NCI-H446 (cell line): Measurements from ENCODE around the gene SHROOM2.
"Not testable (repeated sequence)": the region's sequence is repeated elsewhere in the genome, so short reads cannot be mapped to it uniquely, and the experiment has no call there.

Source experiments
- DNase-seq, 2 experiments: peaks; one replicate each; lab custom pipeline; 2025; lab: John Stamatoyannopoulos, UW

Gene SHROOM2, protein sequence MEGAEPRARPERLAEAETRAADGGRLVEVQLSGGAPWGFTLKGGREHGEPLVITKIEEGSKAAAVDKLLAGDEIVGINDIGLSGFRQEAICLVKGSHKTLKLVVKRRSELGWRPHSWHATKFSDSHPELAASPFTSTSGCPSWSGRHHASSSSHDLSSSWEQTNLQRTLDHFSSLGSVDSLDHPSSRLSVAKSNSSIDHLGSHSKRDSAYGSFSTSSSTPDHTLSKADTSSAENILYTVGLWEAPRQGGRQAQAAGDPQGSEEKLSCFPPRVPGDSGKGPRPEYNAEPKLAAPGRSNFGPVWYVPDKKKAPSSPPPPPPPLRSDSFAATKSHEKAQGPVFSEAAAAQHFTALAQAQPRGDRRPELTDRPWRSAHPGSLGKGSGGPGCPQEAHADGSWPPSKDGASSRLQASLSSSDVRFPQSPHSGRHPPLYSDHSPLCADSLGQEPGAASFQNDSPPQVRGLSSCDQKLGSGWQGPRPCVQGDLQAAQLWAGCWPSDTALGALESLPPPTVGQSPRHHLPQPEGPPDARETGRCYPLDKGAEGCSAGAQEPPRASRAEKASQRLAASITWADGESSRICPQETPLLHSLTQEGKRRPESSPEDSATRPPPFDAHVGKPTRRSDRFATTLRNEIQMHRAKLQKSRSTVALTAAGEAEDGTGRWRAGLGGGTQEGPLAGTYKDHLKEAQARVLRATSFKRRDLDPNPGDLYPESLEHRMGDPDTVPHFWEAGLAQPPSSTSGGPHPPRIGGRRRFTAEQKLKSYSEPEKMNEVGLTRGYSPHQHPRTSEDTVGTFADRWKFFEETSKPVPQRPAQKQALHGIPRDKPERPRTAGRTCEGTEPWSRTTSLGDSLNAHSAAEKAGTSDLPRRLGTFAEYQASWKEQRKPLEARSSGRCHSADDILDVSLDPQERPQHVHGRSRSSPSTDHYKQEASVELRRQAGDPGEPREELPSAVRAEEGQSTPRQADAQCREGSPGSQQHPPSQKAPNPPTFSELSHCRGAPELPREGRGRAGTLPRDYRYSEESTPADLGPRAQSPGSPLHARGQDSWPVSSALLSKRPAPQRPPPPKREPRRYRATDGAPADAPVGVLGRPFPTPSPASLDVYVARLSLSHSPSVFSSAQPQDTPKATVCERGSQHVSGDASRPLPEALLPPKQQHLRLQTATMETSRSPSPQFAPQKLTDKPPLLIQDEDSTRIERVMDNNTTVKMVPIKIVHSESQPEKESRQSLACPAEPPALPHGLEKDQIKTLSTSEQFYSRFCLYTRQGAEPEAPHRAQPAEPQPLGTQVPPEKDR (N-terminal part only)

DNA sequence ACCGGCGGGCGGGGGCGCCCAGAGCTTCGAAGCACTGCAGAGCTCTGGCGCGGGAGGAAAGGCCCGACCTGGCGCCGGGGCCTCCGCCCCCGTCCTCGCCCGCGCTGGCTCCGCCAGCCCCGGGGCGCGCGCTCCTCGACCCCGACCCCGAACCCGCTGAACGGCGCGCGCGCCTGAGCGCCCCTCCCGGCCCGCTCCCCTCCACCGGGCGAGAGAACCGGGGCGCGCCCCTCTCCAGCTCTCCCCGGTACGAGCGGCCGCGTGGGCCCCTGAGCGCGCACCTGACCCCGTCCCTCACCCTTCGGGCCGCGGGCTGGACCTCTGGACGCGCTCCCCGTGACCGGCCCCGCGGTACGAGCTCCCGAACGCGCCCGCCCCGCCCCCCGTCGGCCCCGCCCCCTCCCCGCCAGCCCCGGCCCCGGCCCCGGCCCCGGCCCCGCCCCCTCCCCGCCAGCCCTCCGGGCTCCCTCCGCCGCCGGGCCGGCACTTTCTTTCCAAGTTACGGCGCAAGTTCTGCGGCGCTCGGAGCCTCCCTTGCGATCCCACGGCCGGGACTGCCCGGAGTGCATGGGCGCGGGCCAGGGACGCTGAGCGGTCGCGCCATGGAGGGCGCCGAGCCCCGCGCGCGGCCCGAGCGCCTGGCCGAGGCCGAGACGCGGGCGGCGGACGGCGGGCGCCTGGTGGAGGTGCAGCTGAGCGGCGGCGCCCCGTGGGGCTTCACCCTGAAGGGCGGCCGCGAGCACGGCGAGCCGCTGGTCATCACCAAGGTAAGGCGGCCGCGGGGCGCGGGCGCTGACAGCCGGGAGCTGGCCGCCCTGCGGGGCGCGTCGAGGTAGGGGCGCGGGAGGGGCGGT lies at the start of gene SHROOM2:
SHROOM2 (plus strand) TSS at position 486 of the 854 bp plus-strand sequence; CDS start at position 603, 117 bp downstream.
- no peak for DNase-seq

DNA sequence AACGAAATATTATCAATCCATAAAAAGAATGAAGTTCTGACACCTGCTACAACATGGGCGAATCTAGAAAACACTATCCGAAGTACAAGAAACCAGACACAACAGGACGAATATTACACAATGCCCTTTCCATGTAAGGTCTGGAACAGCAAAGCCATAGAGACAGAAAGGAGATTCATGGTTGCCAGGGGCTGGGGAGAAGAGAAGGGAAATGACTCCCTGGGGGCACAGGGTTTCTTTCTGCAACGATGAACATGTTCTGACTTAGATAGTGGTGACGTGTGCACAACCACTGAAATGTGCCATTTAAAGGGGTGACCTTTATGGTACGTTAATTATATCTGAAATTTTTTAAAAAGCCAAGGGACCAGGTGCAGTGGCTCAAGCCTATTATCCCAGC lies 48.9 kb upstream of the SHROOM2 start:
- no peak for DNase-seq

DNA sequence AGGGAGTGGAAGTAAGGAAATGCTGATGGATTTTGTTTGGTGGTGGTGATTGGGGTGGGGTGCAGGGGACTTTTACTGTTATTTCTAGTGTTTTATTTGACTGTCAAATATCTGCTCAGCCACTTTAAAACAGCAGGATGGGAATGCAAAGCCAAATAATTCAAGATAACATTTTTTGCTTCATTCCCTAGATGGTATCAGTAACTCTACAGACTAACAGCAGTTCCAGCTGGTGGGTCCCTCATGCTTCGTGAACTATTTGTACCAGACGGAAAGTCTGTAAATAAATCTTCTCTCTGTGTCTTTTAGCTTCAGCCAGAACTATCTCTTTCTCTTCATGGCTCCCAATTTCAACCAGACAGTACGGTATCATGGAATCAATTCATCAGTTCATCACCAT lies 48.1 kb upstream of the SHROOM2 start:
- no peak for DNase-seq

DNA sequence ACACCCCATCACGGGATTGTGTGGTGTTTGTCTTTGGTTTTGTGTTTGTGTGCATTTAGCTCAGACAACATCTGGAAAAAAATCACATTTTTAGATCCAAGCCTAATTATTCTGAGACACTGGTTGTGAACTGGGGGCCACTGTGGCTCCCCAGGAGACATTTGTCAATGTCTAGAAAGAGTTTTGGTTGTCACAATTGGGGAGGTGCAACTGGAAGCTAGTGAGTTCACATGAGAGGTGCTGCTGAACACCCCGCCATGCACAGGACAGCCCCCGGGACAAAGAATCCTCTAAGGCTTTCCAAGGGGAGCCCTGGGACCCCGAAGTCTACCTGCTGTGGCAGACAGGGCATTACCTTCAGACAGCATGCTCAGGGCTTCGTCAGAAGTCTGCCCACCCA lies 47.1 kb upstream of the SHROOM2 start:
- no peak for DNase-seq

DNA sequence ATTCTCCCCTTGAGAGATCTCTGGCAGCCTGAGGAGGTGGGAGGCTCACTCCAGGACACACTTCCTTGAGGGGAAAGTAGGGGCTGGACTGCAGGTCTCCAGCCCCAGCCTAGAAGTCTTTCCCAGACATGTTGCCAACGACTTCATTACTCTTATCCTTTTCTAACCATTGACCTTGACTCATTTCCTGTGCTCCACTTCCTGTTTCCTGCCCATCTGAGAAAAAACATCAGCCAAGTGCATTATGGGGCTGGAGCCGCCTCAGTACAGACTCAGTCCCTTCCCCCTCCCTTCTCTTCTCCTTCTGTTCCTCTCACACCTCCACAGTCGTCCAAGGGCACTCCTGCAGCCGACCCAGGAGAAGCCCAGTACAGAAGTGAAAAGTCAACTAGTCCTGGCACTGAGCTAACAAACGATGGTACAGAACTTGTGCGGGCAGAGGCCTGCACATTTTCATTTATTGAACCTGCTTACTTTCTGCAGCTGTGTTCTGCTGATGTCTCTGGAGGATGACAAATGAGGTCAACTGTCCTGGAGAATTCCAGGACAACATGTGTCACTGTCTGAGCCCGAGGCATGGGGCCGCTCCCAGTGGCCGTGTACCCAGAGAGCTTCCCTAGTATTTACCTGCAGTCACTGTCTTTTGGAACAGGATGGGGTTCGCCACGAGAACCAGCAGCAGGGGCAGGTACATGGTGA lies 40.7 kb upstream of the SHROOM2 start:
- DNase-seq, result no peak

DNA sequence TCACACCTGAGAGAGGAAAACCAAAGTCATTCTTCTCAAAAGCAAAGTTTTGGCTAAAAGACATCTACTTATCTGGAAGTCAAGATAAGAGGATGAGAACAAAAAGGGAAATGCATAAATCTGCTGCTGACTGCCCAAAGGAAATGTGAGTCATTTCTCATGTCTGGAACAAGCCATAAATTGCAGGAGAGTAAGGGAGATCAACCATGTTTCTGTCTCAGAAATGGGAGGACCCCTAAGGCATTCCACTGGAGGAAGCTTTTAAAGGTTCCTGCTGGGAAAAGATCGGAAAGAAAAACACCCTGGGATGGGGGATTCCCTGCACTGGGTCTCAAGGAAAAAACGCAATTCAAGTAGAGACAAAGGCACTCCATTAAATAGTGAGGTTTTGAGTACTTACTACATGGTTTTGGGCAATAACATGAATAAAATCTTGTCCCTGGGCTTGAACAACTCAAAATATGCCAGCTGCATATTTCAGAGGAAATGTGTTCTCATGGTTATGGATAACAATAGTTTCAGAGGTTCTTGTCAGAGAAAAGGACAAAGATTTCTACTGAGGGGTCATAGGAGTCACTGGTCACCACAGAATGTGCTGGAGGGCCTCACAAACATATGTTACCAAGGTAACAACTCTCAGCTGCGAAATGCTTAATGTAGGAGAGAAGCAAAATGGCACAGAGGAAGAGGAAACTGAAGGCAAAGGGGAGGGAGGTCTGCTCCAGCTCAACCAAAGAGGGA lies 39.9 kb upstream of the SHROOM2 start:
- no peak for DNase-seq

DNA sequence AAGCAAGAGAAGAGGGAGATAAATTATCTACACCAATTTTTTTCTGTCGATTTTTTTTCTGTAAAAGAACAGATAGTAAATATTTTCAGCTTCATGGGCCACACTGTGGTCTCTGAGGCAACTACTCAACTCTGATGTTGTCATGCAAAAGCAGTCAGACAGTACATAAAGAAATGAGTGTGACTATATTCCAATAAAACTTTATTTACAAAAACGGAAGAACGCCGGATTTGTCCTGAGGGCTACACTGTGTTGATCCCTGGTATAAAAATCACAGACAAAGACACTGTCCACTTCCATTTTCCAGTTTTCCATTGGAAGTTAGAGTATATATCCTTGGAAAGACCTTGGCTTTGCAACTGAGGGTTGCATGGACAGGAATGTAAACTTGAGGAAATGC lies 38.6 kb upstream of the SHROOM2 start:
- no peak for DNase-seq

DNA sequence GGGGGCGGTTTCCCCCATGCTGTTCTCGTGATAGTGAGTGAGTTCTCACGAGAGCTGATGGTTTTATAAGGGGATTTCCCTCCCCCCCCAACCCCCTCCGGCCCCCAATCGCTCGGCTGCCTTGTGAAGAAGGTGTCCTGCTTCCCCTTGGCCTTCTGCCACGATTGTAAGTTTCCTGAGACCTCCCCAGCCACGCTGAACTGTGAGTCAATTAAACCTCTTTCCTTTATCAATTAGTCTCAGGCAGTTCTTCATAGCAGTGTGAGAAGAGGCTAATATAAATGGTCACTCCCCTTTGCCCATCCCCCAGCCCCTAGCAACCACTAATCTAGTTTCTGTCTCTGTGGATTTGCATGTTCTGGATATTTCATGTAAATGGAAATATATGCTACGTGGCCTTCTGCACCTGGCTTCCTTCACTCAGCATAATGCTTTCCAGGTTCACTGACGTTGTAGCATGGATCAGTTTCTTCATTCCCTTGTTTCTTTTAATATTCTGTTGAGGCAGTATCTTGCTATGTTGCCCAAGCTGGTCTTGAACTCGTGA lies 37.0 kb upstream of the SHROOM2 start:
- no peak for DNase-seq

DNA sequence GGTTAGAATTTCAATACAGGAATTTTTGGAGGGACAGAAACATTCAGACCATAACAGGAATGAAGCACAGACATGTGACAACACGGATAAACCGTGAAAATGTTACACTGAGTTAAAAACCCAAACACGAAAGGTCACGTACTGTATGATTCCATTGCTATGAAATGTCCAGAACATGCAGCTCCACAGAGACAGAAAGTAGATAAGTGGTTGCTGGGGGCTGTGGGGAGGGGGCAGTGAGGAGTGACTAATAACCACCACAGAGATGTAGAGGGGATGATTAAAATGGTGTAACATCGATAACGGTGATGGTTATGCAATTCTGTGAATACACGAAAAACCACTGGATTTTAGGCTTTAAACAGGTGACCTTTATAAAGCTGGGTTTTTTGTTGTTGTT lies 28.9 kb upstream of the SHROOM2 start:
- no peak for DNase-seq

DNA sequence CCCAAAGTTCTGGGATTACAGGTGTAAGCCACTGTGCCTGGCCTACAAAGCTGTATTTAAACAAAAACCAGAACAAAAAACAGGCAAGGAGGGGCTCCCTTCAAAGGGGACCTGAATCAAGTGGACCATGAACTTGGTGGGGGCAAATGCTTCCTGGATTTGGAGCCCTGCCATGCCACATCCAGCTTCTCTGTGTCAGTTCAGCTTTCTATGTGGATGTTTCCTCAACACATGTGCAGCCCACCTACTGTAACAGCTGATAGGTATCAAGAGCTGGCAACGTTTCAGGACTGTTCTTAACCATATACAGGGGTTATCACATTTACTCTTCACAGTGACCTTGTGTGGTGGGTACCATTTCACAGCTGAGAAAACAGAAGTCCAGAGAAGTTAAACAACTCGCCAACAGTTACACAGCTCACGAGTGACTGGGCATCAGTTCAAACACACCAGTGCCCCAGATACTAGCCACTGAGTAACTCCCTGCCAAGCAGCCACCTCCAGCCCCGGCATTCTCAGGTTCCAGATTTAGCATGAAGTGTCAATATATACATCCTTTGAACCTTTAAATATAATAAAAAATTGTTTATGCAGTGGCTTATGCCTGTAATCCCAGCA lies 28.1 kb upstream of the SHROOM2 start:
- no peak for DNase-seq

DNA sequence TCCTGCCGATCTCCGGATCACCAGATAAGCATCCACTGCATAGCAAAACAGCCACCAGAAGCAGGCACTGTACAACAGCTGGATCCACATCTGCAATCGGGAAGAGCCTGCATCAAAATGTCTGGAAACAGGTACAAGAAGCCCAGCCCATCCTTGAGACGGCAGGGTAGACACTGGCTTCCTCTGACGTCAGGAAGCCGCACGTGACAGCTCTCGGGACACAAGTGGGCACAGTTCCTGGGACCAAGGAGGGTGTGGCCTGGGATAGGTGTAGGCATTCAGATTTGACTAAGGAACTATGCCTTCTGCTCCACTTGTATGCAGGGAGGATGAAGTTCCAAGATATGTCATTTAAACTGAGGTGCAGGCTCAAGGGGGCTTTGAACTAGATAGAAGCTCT lies 26.9 kb upstream of the SHROOM2 start:
- DNase-seq, result no peak

DNA sequence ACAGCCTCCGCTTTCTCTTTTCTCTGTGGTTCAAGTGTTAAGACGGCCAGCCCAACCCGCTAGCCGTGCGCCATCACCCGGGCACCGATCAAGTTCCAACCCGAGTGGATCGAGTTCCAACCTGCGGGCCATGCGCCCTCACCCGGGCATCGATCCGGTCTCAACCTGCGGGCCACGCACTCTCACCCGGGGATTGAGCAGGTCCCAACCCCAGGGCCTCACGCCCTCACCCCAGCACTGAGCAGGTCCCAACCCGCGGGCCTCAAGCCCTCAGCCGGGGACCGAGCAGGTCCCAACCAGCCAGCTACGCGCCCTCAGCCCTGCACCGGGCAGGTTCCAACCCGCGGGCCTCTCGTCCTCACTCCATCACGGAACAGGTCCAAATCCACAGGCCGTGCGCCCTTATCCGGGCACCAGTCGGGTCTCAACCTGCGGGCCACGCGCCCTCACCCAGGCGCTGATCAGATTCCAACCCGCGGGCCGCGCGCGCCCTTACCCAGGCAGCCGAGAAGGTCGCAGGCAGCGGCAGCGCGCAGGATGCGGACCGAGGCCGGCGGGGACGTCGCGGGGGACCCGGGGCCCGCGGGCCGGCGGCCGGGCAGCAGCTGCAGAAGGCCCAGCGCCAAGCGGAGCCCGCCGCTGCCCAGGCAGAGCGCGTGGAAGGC lies 21.0 kb upstream of the SHROOM2 start:
- no peak for DNase-seq

DNA sequence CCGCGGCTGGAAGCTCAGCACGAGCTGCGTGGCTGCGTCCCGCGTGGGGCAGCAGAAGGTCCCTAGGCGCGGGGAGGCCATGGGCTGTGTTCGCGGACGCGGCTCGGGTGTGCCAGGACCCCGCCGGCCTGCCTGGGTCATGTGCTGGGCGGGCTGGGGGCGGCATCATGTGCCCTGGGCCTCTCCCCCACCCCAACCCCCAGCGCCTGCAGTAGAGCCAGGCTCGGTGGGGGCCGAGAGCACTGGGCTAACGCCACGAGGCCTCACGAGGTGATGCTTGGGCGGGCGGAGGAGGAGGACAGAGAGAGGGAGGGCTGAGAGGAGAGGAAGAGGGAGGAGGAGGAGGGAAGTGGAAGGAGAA lies 20.5 kb upstream of the SHROOM2 start, which contains the start of gene GPR143:
GPR143 (minus strand) TSS at position 111 of the 361 bp plus-strand sequence; CDS start at position 81, 30 bp downstream.
- DNase-seq, result no peak

DNA sequence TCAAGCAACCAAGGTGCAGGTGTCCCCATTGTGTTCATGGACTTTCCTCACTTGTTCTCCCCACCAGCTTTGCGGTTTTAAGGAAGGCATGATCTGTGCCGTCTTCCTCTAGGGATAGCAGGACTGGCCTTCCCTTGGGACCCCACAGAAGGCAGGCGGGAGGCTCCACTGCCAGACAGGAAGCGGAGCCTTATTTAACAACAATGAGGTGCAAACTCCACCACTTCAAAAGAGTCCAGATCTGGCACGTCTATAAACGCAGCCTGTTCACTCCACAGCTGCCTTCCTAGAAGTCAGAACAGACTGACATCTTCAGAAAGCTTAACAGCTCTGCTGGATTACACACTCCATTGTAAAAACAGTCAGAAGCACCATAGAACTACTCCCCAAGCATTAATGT lies 18.9 kb upstream of the SHROOM2 start:
- no peak for DNase-seq

DNA sequence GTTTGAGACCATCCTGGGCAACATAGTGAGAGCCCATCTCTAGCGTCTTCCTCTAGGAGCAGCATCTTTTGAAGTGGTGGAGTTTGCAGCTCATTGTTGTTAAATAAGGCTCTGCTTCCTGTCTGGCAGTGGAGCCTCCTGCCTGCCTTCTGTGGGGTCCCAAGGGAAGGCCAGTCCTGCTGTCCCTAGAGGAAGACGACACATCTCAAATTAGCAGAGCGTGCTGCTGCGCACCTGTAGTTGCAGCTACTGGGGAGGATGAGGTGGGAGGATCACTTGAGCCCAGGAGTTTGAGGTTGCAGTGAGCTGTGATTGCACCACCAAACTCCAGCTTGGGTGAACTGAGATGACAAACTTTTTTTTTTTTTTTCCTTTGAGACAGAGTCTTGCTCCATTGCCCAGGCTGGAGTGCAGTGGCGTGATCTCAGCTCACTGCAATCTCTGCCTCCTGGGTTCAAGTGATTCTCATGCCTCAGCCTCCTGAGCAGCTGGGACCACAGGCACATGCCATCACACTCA lies 17.8 kb upstream of the SHROOM2 start:
- DNase-seq, result not testable (repeated sequence)

DNA sequence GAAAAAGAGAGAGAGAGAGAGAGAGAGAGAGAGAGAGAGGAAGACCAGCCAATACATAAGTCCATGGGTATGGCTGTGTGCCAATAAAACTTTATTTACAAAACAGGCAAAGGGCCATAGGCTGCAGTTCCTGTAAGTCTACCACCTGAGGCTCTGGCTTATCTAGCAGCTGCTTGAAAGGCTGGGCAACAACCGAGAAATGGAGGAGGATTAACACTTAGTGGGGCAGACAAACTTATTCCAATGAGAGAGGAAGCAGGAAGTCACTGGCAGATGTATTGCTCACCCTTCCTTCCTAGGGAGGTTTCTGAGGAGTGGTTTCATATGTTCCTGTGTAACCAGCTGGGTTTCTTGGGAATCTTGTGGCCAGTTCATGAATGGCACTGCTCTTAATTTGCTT lies 15.9 kb upstream of the SHROOM2 start:
- no peak for DNase-seq

DNA sequence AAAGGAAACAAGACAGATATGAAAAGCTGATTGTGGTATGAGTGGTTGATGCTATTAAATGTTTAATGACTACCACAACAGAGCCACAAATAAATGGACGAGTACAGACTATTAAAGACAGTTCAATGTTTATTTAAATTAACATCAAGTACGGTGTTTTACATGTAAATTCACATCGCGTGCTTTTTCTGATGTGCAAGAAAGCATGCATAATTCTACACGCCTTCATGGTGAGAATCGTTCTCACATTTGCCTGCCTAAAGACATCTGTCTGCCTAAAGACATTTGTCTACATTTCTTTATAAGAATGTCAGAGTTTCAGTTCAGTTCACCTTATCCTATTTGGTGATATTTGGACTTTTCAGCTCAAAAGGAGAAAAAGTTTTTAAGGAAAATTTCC lies 13.3 kb upstream of the SHROOM2 start:
- no peak for DNase-seq

DNA sequence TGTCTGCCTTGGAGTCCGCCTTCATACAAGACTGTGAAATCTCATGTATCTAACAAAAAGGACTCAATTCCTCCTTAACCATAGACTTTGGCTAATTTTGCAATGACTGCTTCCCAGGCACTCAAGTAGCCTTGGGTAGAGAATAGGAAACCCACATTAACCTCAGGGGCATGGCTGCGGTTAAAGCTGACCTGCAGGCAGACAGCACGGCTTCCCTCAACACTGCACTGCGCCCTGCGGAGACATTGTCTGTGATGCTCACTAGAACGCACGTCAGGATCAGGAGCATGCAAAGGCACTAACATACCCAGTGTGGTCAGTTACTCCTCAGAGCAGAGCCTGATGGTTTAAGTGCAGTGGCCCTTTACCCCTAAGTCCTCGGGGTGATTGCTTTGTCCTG lies 10.3 kb upstream of the SHROOM2 start:
- no peak for DNase-seq
